HG03280 (cell line): ENCODE results near the gene ACBD6.

ENCODE experiments used
- ATAC-seq: cut with Tn5 transposase; IDR thresholded peaks from one replicate; pipeline ENCODE4 v1.9.1; 2021; ENCODE audit warnings: mild to moderate bottlenecking, moderate library complexity; ENCODE audit not compliant: unreplicated experiment

ACBD6 gene

GRCh38 chr1:180273066-180273465, 229.3 kb downstream of the ACBD6 start:
- ATAC-seq, result no peak

GRCh38 chr1:180272395-180272794, 230.0 kb downstream of the ACBD6 start:
- no peak for ATAC-seq

GRCh38 chr1:180271272-180272255, 230.8 kb downstream of the ACBD6 start:
- no peak for ATAC-seq

- no peak for ATAC-seq
Observed at GRCh38 chr1:180270530-180271271, 231.7 kb downstream of the ACBD6 start.

GRCh38 chr1:180269645-180270529, 232.5 kb downstream of the ACBD6 start:
- no peak for ATAC-seq

- no peak for ATAC-seq
Observed at GRCh38 chr1:180268556-180269075, 233.8 kb downstream of the ACBD6 start.

GRCh38 chr1:180267761-180268555, 234.4 kb downstream of the ACBD6 start:
- no peak for ATAC-seq

GRCh38 chr1:180267211-180267561, 235.2 kb downstream of the ACBD6 start:
- no peak for ATAC-seq

- ATAC-seq, result no peak
Observed at GRCh38 chr1:180266275-180267210, 235.8 kb downstream of the ACBD6 start.

- no peak for ATAC-seq
Observed at GRCh38 chr1:180265871-180266270, 236.5 kb downstream of the ACBD6 start.

GRCh38 chr1:180265201-180265600, 237.2 kb downstream of the ACBD6 start:
- ATAC-seq, result no peak

GRCh38 chr1:180264595-180264994, 237.8 kb downstream of the ACBD6 start:
- ATAC-seq, result no peak

GRCh38 chr1:180262628-180263488, 239.5 kb downstream of the ACBD6 start:
- ATAC-seq, result no peak

- ATAC-seq, result no peak
Observed at GRCh38 chr1:180261524-180262155, 240.7 kb downstream of the ACBD6 start.

GRCh38 chr1:180261030-180261429, 241.3 kb downstream of the ACBD6 start:
- ATAC-seq, result no peak

GRCh38 chr1:180260541-180260940, 241.8 kb downstream of the ACBD6 start:
- no peak for ATAC-seq
